Measurements from ENCODE around the gene TMEM212.

The TMEM212 gene

DNA sequence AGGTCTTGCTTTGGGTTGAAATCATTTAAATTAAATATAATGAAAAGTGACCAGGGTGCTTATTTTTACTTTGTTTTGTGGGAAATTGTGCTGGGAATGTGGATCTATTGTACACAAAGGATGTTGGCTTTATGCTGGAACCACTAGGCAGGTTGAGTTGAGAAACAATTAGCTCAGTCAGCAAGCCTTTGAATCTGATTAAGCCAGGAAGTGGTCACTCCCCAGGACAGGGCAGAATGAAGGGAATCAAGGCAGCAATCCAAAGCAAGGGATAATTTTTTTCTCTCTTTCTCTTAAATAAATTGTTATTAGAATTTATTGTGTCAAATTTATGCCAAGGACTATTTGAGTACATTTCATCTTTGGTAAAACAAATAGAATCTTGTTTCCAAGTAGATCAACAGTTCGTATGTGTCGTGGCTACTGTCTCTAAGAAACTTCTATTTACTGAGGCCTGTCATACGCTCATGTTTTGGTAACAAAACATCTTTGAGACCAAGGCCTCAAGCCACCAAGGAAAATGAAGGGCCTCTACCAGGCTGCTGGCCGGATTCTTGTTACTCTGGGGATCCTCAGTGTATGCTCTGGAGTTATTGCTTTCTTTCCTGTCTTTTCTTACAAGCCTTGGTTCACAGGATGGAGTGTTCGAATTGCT lies at the start of gene TMEM212:
TSS of gene TMEM212 (plus strand) at position 486 of the 655 bp plus-strand sequence. CDS start at position 521, 35 bp downstream.
- no peak for DNase-seq (ENCODE audit: low read depth)

- DNase-seq (ENCODE audit: low read depth), result no peak
Observed at GRCh38 chr3:171796625-171797264, 46.4 kb upstream of the TMEM212 start.

DNA sequence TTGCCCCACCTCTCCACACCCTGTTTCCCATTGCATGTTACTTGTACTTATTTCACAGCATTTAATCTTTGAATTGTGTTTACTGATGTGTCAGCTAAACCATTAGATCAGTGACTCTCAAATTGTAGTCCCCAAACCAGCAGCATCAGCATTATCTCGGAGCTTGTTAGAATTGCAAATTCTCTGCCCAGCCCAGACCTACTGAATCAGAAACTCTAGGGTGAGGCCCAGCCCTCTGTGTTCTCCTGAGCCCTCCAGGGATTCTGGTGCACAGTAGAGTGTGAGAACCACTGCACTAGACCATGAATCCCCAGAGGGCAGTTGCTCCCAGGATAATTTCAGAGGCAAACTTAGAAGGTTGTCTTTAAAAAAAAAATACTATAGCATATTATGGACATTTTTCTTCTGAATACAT lies 45.9 kb upstream of the TMEM212 start:
- DNase-seq (ENCODE audit: low read depth), result no peak

- no peak for DNase-seq (ENCODE audit: low read depth)
Observed at GRCh38 chr3:171797873-171798272, 45.3 kb upstream of the TMEM212 start.

DNA sequence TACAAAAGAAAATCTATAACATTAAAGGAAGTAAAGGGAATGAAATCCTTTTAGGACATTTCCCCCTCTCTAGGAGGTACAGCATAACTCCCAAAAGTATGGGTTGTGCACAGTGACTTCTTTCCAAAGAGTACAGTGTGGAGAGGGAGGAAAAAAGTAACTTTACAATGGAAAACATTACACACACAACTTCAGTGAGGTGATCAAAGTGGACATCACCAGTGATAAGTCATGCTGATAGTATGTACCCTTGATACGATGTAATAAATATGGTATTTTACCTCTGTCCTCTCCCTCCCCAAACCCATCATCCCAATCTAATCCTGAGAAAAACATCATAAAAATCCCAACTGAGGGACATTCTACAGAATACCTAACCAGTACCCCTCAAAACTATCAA lies 43.6 kb upstream of the TMEM212 start:
- no peak for DNase-seq (ENCODE audit: low read depth)

- peak; percentile 84 for DNase-seq (ENCODE audit: low read depth)
Observed at GRCh38 chr3:171801738-171802589, 41.2 kb upstream of the TMEM212 start.

GRCh38 chr3:171802590-171802956 lies 40.6 kb upstream of the TMEM212 start:
- no peak for DNase-seq (ENCODE audit: low read depth)

- no peak for DNase-seq (ENCODE audit: low read depth)
Observed at GRCh38 chr3:171803044-171803443, 40.1 kb upstream of the TMEM212 start.

DNA sequence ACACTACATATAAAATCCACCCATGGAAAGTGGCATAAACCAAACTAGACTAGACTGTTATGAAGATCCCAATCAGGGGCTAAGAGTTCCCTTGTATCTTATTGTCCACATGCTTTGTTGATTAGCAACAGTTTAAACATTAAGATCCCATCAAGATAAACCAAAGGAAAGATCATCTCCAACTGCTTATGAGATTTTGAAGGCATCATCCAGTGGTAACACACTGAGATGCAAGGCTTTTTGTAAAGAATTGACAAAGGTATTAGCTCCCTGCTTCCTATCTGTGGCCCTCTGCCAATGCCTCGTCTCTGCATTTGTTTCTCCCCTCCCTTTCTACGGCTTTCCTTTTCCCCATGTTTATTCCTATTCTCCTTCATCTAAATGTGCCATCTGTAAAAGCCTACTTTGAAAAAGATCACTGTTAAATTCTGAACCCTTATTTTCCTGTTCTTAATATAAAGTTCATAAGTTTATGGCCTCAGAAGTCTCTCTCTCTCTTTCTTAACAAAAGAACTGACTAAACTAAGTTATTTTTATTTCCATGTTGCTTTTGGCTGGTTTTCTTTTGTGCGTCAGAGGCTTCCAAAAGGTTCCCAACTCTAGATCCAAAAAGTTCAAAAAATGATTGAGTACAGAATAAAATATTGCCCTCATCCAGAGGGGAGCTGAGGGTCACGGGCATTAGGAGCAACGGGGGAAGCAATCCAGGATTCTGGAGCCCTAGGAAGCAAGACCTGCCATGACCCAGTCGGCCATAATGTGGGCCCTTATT lies 38.3 kb upstream of the TMEM212 start:
- DNase-seq (ENCODE audit: low read depth), result peak; percentile 63

GRCh38 chr3:171805687-171806086 lies 37.5 kb upstream of the TMEM212 start:
- DNase-seq (ENCODE audit: low read depth), result no peak

GRCh38 chr3:171806200-171807128 lies 36.7 kb upstream of the TMEM212 start:
- DNase-seq (ENCODE audit: low read depth), result peak; percentile 94

DNA sequence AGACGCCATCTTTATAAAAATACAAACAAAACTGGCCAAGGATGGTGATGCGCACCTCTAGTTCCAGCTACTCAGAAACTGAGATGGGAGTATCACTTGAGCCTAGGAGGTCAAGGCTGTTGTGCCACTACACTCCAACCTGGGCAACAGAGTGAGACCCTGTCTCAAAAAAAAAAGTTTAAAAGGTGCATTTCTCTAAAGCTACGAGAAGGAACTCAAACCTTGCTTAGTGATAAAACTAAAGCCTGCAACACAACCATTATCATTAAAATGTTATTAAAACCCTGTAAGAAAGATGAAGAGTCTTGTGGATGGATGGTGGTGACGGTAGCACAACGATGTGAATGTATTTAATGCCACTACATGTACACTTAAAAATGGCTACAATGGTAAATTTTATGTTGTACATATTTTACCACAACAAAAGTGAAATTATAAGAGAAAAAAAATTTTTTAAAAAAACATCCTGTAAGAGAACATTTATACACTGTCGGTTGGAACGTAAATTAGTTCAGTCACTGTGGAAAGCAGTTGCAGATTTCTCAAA lies 35.9 kb upstream of the TMEM212 start:
- DNase-seq (ENCODE audit: low read depth), result no peak

DNA sequence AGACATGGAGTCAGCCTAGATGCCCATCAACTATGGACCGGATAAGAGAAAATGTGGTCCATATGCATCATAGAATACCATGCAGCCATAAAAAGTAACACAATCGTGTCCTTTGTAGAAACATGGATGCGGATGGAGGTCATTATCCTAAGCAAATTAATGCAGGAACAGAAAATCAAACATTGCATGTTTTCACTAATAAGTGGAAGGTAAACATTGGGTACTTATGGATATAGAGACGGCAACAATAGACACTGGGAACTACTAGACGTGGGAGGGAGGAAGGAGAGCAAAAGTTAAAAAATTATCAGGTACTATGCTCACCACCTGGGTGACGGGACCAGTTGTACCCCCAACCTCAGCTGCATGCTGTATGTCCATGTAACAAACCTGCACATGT lies 35.3 kb upstream of the TMEM212 start:
- no peak for DNase-seq (ENCODE audit: low read depth)

GRCh38 chr3:171809611-171809860 lies 33.6 kb upstream of the TMEM212 start:
- no peak for DNase-seq (ENCODE audit: low read depth)

DNA sequence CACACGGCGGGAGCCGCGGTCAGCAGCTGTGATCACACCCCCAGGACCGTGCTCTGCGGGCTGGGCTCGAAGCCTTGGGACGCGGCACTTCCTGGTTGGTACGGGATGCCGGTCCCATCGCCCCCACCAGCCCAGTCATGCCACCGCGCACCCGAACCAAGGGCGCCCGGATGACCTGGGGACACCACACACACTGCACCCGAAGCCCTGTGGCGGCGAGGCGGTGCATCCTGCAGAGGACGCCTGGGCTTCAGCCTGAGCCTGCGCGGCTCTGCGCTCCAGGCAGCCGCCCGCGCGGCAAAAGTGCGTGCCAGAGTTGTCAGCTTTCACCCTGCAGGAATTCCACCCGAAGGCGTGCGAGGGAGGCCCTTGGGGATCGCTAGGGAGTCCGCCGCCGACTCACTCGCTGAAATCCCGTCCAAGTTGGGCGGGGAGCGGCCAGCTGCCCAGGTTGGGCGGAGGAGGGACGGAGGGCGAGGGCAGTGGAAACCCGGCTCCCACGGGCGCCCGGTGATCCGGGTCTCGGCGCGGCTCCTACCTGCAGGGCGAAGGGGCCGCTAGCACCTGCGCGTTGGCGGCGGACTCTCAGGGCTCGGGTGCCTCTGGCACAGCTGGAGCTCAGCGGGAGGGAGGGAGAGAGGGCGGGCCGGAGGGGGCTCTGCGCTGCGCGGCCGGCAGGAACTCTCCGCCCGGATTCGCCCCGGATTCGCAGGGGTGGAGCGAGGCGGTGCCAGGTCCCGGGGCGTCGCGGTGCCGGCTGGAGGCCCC lies 33.1 kb upstream of the TMEM212 start, which contains the start of gene PLD1:
TSS of gene PLD1 (minus strand) at position 623 of the 768 bp plus-strand sequence. CDS start 72,432 bp downstream, outside the sequence.
- peak; percentile 96 for DNase-seq (ENCODE audit: low read depth)

DNA sequence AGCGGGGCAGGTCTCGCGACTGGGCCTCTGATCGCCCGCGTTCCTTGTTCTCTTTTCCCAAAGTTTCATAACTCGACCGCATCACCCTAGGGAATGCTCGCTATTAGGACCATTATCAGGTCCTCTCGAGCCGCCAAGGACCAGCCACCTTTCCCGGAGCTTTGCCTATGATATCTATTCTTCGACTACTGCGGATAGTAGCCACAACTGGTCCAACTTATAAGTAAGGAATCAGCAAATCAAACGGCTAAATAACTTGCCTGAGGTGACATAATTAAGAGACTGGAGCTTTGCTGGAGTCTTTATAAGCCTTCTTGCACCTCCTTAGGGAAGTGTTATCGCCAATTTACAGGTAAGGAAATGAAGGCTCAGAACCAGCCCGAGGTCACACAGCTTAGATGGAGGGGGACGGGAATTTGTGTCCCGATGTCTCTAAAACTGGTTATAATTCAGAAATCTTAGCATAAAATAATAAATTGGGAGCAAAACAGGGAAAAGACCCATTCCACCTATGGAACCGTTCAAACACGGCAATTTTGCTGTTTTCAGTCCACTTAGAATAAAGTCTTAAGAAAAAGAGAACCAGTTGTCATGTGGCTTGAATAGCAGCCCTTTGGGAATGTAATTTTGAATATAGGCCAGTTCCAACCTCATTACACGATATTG lies 32.4 kb upstream of the TMEM212 start:
- no peak for DNase-seq (ENCODE audit: low read depth)

- peak; percentile 96 for DNase-seq (ENCODE audit: low read depth)
Observed at GRCh38 chr3:171811295-171811912, 31.7 kb upstream of the TMEM212 start.

GRCh38 chr3:171811913-171812335 lies 31.2 kb upstream of the TMEM212 start:
- DNase-seq (ENCODE audit: low read depth), result peak; percentile 49

DNA sequence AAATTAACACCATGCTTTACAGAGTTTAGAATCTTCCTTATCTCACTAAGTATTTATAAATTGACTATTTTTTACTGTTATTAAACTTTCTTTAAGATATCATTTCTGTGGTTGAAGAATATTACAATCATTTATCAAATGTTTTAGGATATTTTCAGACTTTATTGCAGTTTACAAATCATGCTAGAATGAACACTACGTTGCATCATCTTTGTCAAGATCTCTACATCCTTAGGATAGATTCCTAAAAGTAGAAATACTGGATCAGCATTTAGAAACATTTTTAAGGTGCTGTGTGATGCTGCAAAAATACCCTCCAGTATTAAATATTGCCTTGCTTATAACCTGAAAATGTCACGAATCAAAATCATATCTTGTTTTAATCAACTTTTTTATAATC lies 30.3 kb upstream of the TMEM212 start:
- no peak for DNase-seq (ENCODE audit: low read depth)
